ENCODE results near the gene GRM7. TPM values are rescaled to one million over a fixed set of nuclear protein-coding genes. Genes with fewer than 3 reads are reported as not detected.

Gene GRM7
- total RNA-seq, 1 experiment from 2014 or later = not detected

GRCh38 chr3:7657214-7658112 lies 796.5 kb downstream of the GRM7 start:
- no peak for DNase-seq (ENCODE audit: low spot score)

GRCh38 chr3:7658294-7658693 lies 797.4 kb downstream of the GRM7 start:
- DNase-seq (ENCODE audit: low spot score) = no peak

- DNase-seq (ENCODE audit: low spot score) = no peak
Observed at GRCh38 chr3:7659079-7659478, 798.2 kb downstream of the GRM7 start.

- DNase-seq (ENCODE audit: low spot score) = no peak
Observed at GRCh38 chr3:7663771-7664170, 802.9 kb downstream of the GRM7 start.

GRCh38 chr3:7667774-7668173 lies 806.9 kb downstream of the GRM7 start:
- no peak for DNase-seq (ENCODE audit: low spot score)

GRCh38 chr3:7669641-7670040 lies 808.7 kb downstream of the GRM7 start:
- DNase-seq (ENCODE audit: low spot score) = no peak

- no peak for DNase-seq (ENCODE audit: low spot score)
Observed at GRCh38 chr3:7678521-7678920, 817.6 kb downstream of the GRM7 start.

GRCh38 chr3:7682822-7683229 lies 821.9 kb downstream of the GRM7 start:
- DNase-seq (ENCODE audit: low spot score) = peak; percentile 37

GRCh38 chr3:7683426-7683825 lies 822.5 kb downstream of the GRM7 start:
- DNase-seq (ENCODE audit: low spot score) = no peak

GRCh38 chr3:7684182-7684715 lies 823.3 kb downstream of the GRM7 start:
- no peak for DNase-seq (ENCODE audit: low spot score)

GRCh38 chr3:7687428-7688147 lies 826.7 kb downstream of the GRM7 start:
- DNase-seq (ENCODE audit: low spot score) = no peak

GRCh38 chr3:7692866-7693265 lies 832.0 kb downstream of the GRM7 start:
- DNase-seq (ENCODE audit: low spot score) = no peak

GRCh38 chr3:7693976-7694375 lies 833.1 kb downstream of the GRM7 start:
- DNase-seq (ENCODE audit: low spot score) = no peak

GRCh38 chr3:7695049-7695448 lies 834.1 kb downstream of the GRM7 start:
- no peak for DNase-seq (ENCODE audit: low spot score)

GRCh38 chr3:7696320-7696719 lies 835.4 kb downstream of the GRM7 start:
- no peak for DNase-seq (ENCODE audit: low spot score)

- no peak for DNase-seq (ENCODE audit: low spot score)
Observed at GRCh38 chr3:7697548-7697947, 836.6 kb downstream of the GRM7 start.

- no peak for DNase-seq (ENCODE audit: low spot score)
Observed at GRCh38 chr3:7700539-7700938, 839.6 kb downstream of the GRM7 start.

- no peak for DNase-seq (ENCODE audit: low spot score)
Observed at GRCh38 chr3:7700977-7701376, 840.1 kb downstream of the GRM7 start.

- DNase-seq (ENCODE audit: low spot score) = no peak
Observed at GRCh38 chr3:7707187-7707586, 846.3 kb downstream of the GRM7 start.

- no peak for DNase-seq (ENCODE audit: low spot score)
Observed at GRCh38 chr3:7709376-7710082, 848.6 kb downstream of the GRM7 start.

- DNase-seq (ENCODE audit: low spot score) = no peak
Observed at GRCh38 chr3:7710284-7710683, 849.4 kb downstream of the GRM7 start.

GRCh38 chr3:7713724-7714123 lies 852.8 kb downstream of the GRM7 start:
- no peak for DNase-seq (ENCODE audit: low spot score)
